ENCODE results near the gene COX5A.

COX5A gene
- 20.1 reads per million, percentile 47 among the genes with 10 or more reads in this experiment for total RNA-seq

- peak; percentile 87 for DNase-seq
Observed at GRCh38 chr15:74937590-74938371, at the start of gene COX5A. Gene COX5A (minus strand): TSS chr15:74938073. CDS start chr15:74938014, 59 bp downstream.

GRCh38 chr15:74983725-74984231 is 45.9 kb upstream of the COX5A start:
- DNase-seq = no peak

- DNase-seq = no peak
Observed at GRCh38 chr15:74982183-74982582, 44.3 kb upstream of the COX5A start.

- no peak for DNase-seq
Observed at GRCh38 chr15:74978503-74978902, 40.6 kb upstream of the COX5A start.

- no peak for DNase-seq
Observed at GRCh38 chr15:74978077-74978476, 40.2 kb upstream of the COX5A start.

GRCh38 chr15:74977599-74977998 is 39.7 kb upstream of the COX5A start:
- no peak for DNase-seq

- DNase-seq = no peak
Observed at GRCh38 chr15:74976159-74976558, 38.3 kb upstream of the COX5A start.

- no peak for DNase-seq
Observed at GRCh38 chr15:74967670-74968069, 29.8 kb upstream of the COX5A start.

- DNase-seq = no peak
Observed at GRCh38 chr15:74964794-74965193, 26.9 kb upstream of the COX5A start.

- no peak for DNase-seq
Observed at GRCh38 chr15:74963213-74963612, 25.3 kb upstream of the COX5A start.

GRCh38 chr15:74962671-74963070 is 24.8 kb upstream of the COX5A start:
- DNase-seq = no peak

GRCh38 chr15:74962219-74962618 is 24.3 kb upstream of the COX5A start:
- no peak for DNase-seq

- DNase-seq = no peak
Observed at GRCh38 chr15:74961616-74962015, 23.7 kb upstream of the COX5A start.

GRCh38 chr15:74960995-74961588 is 23.2 kb upstream of the COX5A start:
- DNase-seq = no peak

GRCh38 chr15:74960286-74960685 is 22.4 kb upstream of the COX5A start:
- no peak for DNase-seq

- DNase-seq = no peak
Observed at GRCh38 chr15:74959586-74959939, 21.7 kb upstream of the COX5A start.

GRCh38 chr15:74958908-74959585 is 21.2 kb upstream of the COX5A start:
- DNase-seq = no peak

- no peak for DNase-seq
Observed at GRCh38 chr15:74958320-74958907, 20.5 kb upstream of the COX5A start.

GRCh38 chr15:74957476-74958035 is 19.7 kb upstream of the COX5A start:
- DNase-seq = no peak

- DNase-seq = peak; percentile 45
Observed at GRCh38 chr15:74956648-74957475, 19.0 kb upstream of the COX5A start, which contains the start of gene RPP25. Gene RPP25 (minus strand): TSS chr15:74956772. CDS start chr15:74956583, 189 bp downstream.

- DNase-seq = peak; percentile 41
Observed at GRCh38 chr15:74955796-74956647, 18.1 kb upstream of the COX5A start.
